GM18868 (cell line): ENCODE measurements around the gene OBSCN.
"Not testable (repeated sequence)": the region's sequence is repeated elsewhere in the genome, so short reads cannot be mapped to it uniquely, and the experiment has no call there.

ENCODE experiments used
- ATAC-seq: cut with Tn5 transposase; IDR thresholded peaks from one replicate; pipeline ENCODE4 v1.9.1; 2021; ENCODE audit warnings: mild to moderate bottlenecking, moderate library complexity; ENCODE audit not compliant: unreplicated experiment

OBSCN gene

DNA sequence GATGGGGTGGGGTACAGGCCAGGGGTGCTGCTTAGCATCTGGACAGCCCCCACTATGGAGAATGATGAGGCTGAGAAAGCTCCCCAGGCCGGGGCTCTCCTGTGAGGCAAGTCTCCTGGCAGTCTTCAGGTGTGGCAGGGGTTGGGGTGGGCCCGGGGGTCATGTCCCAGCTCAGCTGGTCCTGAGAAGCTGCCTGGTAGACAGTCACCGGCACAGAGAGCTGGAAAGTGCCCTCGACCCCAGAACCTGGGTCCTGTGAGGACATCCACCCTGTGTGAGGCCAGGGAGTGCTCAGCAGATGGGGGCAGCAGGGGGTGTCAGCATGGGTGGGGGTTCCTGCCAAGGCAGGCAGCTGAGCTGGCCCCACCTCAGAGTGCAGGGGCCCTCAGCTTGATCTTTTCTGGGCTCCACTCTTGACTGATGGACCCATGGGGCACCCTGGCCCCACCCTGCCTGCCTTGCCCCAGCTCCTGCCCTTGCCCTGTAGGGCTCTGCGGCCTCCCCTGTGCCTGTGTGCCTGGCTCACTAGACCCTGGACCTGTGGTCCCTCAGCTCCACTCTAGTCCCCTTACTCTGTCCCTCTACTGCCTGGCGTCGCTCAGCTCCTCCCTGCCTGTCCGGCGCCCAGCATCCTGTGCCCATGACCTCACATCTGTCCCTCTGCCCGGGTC is 36.5 kb upstream of the OBSCN start:
- no peak for ATAC-seq

DNA sequence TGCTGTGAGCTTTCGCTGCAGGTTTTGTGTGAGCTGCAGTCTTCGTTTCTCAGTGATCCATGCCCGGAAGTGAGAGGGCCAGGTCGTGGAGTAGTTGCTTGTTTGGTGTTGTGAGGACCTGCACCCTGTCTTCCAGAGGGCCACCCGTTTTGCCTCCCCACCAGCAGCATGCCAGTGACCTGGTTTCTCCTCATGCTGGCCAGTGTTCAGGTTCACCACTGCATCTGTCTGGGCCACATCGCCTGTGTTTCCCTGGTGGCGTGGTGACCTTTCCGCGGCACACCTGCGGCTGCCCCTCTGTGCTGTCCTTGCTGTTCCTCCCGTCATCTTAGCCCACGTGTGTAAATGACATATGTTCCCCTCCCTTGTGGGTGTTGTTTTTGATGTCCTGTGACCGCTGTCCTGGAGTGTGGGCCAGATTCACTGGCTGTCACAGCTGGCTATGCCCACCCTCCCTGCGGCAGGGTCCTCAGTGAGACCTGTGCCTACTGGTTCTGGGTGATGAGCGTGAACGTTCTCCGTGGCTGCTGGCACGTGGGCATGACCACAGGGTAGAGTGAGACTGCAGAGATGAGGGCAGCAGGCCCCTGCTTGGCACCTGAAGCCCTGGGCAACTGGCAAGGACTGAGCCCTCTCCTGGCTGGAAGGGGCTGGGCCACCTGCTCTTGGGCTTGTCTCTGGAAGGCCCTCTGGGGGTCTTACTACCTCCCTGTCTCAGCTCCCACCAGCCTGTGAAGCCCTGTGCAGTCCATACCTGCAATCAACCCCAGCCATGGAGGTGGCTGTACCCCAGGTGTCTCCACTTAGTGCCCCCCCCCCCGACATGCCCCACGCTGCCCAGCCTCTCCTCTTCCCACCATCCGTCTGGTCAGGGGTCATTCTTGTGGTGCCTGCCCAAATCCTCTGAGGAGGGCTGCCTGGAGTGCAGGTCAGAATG is 35.0 kb upstream of the OBSCN start:
- no peak for ATAC-seq

DNA sequence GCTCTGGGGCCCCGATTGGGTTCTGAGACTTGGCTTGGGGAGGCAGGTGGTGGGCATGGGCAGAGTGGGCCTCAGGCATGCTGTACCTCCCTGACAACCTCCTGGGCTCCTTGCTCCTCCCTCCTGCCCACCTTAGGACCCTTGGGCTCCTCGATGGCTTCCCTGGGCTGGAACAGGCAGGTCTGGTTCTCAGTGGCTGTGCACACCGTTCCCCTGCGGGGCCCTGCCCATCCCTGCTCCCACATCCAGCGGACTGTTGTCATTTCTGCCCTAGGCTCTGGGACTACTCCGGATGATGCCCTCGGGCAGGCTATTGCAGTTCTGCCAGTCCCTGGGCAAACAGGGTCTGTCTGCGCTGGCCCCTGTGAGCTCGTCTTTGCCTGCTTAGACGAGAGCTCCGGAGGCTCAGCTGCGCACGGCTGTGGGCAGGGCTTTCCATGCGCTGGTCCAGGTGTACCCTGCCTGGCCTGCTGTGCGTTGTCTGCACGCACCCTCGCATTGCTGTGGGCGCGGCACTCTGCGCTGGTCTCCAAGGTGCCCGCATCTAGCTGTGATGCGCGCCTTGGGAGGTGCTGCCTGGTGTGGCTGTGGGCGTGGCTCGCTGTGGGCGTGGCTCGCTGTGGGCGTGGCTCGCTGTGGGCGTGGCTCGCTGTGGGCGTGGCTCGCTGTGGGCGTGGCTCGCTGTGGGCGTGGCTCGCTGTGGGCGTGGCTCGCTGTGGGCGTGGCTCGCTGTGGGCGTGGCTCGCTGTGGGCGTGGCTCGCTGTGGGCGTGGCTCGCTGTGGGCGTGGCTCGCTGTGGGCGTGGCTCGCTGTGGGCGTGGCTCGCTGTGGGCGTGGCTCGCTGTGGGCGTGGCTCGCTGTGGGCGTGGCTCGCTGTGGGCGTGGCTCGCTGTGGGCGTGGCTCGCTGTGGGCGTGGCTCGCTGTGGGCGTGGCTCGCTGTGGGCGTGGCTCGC is 34.0 kb upstream of the OBSCN start:
- ATAC-seq: not testable (repeated sequence)

DNA sequence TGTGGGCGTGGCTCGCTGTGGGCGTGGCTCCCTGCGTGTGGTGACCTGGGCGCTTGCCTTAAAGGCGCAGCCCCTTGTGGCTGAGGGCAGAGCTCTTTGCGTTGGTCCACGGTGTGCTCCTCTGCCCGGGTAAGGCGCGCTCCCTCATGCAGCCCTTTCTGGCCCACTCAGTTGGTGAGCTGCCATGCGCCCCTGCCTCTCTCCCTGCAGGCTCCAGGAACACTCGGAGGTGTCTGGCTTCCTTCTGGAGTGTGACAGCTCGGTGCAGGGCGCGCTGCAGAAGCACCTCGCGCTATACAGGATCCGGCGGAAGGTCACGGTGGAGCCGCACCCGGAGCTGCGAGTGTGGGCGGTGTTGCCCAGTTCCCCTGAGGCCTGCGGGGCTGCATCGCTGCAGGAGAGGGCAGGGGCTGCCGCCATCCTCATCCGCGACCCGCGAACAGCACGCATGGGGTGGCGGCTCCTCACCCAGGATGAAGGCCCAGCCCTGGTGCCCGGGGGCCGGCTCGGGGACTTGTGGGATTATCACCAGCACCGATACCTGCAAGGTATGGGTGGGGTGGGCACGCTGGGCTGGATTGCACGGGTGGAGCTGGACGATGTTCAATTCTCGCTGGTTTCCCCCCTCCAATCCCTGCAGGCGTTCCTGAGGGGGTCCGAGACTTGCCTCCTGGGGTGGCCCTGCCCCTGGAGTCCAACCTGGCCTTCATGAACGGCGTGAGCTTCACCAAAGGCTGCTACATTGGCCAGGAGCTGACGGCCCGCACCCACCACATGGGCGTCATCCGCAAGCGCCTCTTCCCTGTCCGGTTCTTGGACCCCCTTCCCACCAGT is 33.1 kb upstream of the OBSCN start:
- ATAC-seq: no peak

DNA sequence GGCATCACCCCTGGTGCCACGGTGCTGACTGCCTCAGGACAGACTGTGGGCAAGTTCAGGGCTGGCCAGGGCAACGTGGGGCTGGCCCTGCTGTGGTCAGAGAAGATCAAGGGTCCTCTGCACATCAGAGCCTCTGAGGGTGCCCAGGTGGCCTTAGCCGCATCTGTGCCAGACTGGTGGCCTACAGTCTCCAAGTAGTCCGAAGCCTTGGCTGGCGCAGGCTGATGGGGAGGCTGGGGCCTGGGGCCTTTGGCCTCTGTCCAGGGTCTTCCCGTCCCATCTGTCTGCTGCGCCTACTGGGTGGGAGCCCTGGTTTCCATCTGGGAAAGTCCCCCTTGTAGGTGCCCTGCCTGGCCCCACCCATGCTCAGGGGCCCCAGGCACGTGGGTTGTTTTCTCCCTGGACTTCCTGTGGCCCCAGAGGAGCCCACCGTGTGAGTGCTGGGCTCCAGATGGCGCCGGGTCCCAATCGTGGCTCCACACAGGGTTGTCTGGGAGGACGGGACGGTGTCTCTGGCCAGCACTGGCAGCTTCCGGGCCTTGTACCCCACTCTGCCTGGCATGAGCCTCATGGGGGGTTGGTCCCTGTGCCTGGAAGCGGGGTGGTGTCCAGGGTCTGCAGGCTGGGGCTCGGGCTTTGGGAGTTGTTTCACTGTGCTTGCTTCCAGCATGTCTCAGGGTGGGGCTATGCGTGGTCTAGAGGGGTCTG is 32.4 kb upstream of the OBSCN start:
- no peak for ATAC-seq

DNA sequence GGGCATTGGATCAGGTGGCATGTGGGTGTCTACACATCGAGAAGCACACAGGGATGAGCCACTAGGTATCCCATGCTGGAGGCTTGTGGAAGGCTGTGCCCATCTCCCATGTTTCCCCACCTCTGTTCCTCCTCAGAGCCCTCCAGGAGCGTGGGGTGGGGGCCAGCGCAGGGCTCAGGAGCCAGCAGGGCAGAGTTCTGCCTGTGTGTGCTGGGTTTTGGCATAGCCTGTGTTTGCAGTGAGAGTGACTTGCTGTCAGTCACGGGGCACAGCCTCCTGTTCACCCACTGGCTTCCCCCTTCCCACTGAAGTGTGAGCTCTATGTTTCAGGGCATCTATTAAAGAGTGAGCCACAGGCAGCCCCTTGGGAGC is 31.8 kb upstream of the OBSCN start:
- ATAC-seq: no peak

DNA sequence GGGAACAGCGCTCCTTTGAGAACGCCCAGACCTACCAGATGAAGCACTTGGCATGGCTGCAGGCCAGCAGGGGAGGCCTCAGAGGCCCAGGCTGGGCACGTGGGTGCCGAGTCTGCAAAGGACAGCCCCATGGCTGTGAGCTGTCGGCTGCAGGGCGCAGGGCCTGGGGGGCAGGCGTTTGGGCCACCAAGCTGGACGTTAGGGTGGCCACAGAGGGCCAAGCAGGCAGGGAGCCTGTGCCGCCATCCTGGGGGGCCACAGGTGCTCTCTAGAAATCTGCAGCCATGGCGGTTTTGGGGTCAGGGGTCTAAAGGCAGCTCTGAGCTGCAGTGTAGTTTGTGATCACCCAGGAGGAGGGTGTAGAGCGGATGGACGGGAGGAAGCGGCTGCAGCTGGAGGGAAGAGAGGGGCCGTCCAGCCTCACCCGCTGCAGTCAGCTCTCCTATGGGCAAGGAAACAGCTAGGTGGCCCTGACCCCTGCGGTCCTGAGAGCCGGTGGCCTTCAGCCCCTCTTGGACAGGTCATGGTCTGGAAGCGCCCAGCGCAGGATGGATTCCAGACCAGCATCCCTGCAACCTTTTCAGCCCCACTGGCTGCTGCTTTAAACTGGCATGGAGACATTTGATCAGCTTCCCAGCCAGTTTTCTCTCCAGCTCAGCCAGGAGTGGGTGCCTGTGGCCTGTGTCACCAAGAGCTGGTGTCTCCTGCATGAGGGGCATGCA is 31.2 kb upstream of the OBSCN start:
- ATAC-seq: no peak

DNA sequence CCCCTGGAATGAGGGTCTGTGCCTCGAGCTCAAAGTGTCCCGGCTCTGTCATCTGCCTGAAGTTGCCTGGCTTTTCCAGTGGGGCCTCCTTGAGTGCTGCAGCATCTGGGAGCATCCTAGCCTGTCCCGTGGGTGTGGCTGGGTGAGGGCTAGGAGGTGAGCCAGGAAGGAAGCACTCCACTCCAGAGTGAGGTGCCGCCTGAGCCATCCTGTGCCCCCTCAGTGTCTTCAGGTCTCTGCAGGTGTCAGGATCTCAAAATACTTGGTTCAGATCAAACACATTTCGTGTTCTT is 30.7 kb upstream of the OBSCN start:
- ATAC-seq: no peak

DNA sequence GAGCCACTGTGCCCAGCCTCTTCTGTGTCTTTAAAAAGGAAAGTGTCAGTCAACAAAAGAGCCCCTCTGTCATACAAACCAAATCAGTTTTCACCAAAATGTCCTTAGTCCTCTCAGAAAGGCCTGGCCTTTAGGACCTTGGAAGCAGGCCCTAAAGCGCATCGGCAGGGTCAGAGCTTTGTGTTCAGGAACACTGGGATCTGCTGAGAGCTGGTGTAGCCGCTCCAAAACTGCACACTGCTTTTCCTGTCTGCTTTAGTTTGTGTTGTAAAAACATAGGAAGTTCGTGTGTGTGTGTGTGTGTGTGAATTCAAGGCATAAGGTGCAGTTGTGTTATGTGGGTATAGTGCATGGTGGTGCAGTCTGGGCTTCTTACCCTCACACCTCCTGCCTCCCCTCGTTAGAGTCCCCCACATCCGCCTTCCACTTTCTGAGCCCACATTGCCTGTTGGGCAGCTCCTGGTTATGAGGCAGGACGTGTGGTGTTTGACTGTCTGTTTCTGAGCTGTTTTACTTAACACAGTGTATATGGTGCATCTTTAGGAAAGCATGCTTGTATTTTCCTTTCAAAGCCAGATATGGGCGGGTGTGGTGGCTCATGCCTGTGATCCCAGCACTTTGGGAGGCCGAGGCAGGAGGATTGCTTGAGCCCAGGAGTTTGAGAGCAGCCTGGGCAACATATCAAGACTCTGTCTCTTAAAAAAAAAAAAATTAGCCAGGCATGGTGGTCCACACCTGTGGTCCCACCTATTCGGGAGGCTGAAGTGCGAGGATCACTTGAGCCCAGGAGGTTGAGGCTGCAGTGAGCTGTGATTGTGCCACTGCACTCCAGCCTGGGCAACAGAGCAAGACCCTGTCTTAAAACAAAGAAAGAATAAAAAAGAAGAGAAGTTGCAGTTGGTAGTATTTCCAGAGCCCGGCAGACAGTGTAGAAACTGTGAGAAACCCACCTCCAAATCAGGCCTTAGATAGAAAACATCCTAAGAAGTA is 29.8 kb upstream of the OBSCN start:
- no peak for ATAC-seq

DNA sequence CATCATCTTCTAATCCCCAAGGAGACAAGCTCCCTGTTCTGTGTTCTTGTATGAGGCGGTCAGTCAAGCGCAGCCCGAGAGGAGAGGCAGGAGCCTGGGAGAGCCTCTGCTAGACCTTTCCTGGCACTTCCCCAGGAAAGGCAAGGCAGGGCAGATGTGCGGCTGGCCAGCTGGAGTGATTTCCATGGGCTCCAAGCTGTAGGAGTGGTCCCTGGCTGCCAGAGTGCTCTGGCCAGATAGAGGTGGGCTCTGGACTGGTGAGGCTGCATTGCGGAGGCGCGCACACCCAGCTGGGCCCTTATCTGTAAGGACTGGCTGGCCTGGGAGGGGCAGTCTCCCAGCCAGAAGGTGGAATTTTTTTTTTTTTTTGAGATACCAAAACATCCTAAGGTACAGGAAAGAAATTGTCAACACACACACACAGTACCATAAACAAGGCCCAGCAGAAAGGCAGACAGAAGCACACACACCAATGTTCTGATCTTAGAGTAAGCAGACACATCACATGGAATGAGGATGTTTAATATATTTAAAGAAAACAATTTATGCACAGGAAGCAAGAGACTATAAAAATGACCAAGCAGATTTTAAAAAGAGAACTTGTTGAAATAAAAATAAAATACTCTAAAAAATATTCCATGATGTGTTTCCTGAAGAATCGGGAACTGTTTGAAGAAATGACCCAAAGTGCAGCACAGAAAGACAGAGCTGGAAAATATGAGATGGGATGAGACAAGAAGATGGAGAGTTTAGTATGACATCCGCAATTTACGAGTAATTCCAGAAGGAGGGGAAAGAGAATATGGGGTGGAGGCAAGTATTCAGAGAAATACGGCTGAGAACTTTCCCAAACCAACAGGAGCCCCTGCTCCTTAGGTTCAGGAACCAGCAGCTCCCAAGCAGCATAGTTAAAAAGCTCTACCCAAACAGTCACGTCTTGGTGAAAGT is 28.8 kb upstream of the OBSCN start:
- ATAC-seq: no peak

DNA sequence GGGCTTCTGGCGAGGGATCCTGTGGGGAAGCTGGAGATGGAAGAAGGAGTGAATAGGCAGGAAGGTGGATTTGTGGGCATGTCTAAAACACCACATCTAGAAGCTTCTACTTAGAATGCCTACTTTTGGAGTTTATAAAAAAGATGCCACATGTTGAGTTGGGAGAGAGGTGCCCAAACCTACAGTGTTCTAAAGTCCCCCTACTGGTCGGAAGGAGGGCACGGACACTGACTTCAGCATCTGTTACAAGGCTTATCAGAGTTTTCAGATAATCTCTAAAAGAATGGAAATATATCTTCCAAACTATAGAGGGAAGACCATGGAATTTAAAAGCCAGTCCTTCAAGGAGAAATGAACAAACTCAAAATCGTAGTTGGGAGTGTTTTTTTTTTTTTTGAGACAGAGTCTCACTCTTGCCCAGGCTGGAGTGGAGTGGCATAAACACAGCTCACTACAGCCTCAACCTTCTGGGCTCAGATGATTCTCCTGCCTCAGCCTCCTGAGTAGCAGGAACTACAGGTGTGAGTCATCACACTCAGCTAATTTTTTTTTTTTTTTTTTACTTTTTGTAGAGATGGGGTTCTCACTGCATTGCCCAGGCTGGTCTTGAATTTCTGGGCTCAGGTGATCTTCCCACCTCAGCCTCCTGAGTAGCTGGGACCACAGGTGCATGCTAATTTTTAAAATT is 27.4 kb upstream of the OBSCN start:
- ATAC-seq: no peak

DNA sequence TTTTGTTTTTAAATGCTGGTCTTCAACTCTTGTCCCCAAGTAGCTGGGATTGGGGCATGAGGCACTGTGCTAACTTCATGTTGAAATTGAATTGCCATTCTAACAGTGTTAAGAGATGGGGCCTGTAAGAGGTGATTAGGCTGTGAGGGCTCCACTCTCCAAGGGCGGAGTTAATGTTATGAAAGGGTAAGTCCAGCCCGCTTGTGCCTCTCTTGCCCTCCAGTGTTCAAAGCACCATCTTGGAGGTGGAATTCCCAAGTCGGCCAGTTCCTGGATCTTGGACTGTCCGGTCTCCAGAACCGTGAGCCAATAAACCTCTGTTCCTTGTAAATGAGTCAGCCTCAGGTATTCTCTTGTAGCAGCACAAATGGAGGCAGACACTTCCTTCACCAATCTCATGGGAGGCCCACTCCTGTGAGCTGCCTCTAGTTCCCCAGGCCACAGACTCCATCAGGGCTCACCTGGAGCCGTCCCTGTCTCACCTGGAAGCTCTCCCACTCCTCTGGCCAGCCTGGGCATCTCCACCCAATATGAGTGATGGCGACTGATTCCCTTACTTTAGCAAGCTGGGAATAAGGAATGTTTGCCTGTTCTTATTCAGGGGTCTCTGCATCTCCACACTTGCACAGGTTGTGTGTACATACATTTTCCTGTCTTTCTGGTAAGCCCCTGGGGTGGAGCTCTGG is 26.7 kb upstream of the OBSCN start:
- no peak for ATAC-seq

DNA sequence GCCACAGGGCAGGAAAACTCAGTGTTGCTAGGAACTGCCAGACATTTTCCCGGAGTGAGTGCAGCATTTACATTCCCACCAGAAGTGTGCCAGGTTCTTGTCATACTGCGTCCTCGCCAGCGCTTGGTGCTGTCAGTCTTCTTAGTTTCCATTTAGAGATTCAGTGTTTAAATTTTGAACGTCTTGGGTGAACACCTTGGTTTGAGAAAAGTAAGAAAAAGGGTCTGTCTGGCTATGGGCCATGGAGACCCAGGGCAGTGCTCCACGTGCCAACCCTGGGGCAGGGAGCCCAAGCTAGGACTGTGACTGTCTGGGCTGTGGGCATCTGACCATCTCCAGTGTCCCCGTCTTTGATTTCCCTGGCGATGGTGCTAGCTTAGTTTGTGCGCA is 26.2 kb upstream of the OBSCN start:
- ATAC-seq: no peak

DNA sequence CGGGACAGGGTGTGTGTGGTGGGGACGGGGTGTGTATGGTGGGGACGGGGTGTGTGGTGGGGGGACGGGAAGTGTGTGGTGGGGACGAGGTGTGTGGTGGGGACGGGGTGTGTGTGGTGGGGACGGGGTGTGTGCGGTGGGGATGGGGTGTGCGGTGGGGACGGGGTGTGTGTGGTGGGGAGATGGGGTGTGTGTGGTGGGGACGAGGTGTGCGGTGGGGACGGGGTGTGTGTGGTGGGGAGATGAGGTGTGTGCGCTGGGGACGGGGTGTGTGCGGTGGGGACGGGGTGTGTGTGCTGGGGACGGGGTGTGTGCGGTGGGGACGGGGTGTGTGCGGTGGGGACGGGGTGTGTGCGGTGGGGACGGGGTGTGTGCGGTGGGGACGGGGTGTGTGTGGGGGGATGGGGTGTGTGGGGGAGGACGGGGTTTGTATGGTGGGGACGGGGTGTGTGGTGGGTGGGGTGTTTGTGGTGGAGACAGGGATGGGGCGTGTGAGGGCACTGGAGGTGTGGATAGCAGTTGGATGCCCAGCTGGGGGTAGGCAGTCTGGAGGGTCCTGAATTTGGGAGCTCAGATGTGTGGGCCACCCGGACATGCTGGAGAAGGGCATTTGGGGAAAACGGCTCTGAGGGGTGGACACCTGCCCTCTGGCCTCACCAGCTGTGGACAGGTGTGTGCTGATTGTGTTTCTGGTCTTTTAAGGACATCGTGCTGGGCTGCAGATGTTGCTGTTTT is 25.4 kb upstream of the OBSCN start:
- no peak for ATAC-seq

DNA sequence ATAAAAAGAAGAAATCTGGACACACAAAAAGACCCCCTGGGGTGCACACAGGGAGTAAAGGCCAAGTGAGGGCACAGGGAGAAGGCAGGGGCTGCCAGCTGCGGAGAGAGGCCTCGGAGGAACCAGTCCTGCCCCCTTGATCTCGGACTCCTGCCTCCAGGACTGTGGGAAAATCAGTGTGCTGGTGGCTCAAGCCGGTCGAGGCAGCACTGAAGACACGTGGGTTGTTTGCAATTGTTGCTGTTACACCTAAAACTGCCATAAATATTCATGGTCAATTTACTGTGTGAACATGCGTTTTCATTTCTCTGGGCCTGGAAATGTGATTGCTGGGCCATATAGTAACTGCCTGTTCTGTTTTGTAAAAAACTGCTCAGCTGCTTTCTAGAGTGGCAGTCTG is 23.7 kb upstream of the OBSCN start:
- no peak for ATAC-seq
